Chondrocyte (in vitro differentiated cells): ENCODE measurements around the gene FHIT. TPM values are rescaled to one million over a fixed set of nuclear protein-coding genes. Genes with fewer than 3 reads are reported as not detected.

Experiments used
- DNase-seq: peaks from one replicate; pipeline ENCODE4 v3.0.0; 2021; ENCODE audit warnings: mixed read lengths, low spot score
- H3K27ac Mint-ChIP-seq: one replicate; pipeline ENCODE4 v1.8.0; 2021; ENCODE audit warnings: mild to moderate bottlenecking, moderate library complexity, mixed read lengths; ENCODE audit not compliant: unreplicated experiment
- H3K27me3 Mint-ChIP-seq: 2 replicates; pipeline ENCODE4 v1.8.0; 2021; ENCODE audit warnings: low read depth, mixed read lengths
- H3K36me3 Mint-ChIP-seq: 2 replicates; pipeline ENCODE4 v1.8.0; 2021; ENCODE audit warnings: low read depth, mixed read lengths
- H3K4me1 Mint-ChIP-seq: 2 replicates; pipeline ENCODE4 v1.8.0; 2021; ENCODE audit warnings: low read depth, mild to moderate bottlenecking, mixed read lengths
- H3K4me3 Mint-ChIP-seq: one replicate; pipeline ENCODE4 v1.8.0; 2021; ENCODE audit warnings: mild to moderate bottlenecking, moderate library complexity, mixed read lengths; ENCODE audit not compliant: unreplicated experiment
- H3K9me3 Mint-ChIP-seq: 2 replicates; pipeline ENCODE4 v1.8.0; 2021; ENCODE audit warnings: low read depth, mixed read lengths
- total RNA-seq: library from RNA; stranded (reverse); gene quantifications from 3 replicates; pipeline ENCODE4 v1.2.1, GENCODE V29; 2021
- TF ChIP-seq, protein P1 (sequence below): fragments of 200-600 bp; sonication (generic); IDR thresholded peaks from 2 replicates; pipeline ENCODE4 v1.5.0; 2021; ENCODE audit warnings: antibody characterized with exemption, mild to moderate bottlenecking, moderate library complexity

FHIT gene
- total RNA-seq, 1 donor from 2014 or later = 3.8 TPM

DNA sequence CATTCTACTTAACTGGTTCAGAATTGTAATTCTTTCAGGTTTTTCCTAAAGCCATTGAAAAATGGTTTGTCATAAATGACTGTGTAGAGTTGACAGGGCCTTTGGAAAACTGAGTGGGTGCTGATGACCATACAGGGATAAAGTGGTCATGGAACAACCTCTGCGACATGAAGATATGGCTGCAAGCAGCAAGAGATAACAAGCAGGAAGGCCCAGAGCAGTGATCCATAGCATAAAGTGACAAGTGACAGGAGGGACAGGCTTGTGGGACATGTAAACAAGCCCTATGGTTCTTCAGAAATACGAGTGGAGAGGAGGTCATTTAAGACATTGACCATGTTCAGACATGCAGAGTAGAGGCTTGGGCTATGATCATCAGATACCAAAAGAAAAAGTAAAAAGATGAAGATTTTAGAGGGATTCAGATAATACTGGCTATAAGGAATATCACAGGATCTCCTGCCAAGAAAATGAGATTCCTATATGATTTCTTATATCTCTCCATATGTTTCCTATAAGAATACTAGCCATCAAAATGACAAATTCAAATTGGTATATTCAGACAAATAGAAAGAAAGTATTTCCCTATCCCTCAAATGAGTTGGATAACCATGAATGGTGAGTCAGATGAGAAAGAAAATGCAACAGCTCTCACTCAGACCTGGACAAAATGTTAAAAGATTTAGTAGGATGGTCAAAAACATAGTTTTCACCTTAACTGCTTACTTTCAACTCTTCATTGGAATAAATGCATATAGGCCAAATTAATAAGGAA lies 1373.8 kb downstream of the FHIT start:
- Mint-ChIP-seq H3K36me3 (no peaks in the 10 kb centered on the region), H3K27ac (peak overlapping the region; percentile 66), H3K27me3 (peaks cover 3% of the 10 kb centered on the region), H3K4me3 (no peak overlapping the region), H3K4me1 (peaks cover 21% of the 10 kb centered on the region), H3K9me3 (peaks cover 6% of the 10 kb centered on the region)
- DNase-seq = no peak
- TF ChIP-seq, protein P1, sequence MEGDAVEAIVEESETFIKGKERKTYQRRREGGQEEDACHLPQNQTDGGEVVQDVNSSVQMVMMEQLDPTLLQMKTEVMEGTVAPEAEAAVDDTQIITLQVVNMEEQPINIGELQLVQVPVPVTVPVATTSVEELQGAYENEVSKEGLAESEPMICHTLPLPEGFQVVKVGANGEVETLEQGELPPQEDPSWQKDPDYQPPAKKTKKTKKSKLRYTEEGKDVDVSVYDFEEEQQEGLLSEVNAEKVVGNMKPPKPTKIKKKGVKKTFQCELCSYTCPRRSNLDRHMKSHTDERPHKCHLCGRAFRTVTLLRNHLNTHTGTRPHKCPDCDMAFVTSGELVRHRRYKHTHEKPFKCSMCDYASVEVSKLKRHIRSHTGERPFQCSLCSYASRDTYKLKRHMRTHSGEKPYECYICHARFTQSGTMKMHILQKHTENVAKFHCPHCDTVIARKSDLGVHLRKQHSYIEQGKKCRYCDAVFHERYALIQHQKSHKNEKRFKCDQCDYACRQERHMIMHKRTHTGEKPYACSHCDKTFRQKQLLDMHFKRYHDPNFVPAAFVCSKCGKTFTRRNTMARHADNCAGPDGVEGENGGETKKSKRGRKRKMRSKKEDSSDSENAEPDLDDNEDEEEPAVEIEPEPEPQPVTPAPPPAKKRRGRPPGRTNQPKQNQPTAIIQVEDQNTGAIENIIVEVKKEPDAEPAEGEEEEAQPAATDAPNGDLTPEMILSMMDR = no peak

DNA sequence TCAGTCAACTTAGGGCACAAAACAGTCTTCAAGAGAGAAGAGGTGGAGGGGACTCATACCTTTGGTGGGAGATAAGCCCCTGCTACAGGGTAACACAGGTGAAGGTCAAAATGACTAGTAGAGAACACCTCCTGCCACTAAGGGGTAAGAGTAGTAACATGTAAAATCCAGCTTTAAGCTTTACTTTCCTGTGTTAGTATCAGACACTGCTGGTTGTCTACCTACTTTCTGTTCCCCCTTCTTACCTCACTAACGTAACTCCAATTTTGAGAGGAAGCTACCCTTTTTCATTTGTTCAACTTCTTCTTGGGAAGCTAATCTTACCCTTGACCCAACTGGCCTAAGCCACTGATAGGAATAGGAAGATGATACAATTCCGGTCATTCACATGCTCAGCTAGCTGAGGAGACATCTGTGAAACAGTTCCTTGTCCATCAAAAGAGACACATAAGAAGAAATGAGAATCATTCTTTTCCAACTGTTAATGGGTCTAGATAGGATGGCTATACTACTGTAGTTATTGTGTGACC lies 1374.7 kb downstream of the FHIT start:
- Mint-ChIP-seq H3K4me1 (peaks cover 21% of the 10 kb centered on the region), H3K27ac (no peak overlapping the region), H3K9me3 (peaks cover 6% of the 10 kb centered on the region), H3K27me3 (peaks cover 3% of the 10 kb centered on the region), H3K36me3 (peaks cover 1% of the 10 kb centered on the region), H3K4me3 (no peak overlapping the region)
- TF ChIP-seq, protein P1 = no peak
- DNase-seq = no peak

DNA sequence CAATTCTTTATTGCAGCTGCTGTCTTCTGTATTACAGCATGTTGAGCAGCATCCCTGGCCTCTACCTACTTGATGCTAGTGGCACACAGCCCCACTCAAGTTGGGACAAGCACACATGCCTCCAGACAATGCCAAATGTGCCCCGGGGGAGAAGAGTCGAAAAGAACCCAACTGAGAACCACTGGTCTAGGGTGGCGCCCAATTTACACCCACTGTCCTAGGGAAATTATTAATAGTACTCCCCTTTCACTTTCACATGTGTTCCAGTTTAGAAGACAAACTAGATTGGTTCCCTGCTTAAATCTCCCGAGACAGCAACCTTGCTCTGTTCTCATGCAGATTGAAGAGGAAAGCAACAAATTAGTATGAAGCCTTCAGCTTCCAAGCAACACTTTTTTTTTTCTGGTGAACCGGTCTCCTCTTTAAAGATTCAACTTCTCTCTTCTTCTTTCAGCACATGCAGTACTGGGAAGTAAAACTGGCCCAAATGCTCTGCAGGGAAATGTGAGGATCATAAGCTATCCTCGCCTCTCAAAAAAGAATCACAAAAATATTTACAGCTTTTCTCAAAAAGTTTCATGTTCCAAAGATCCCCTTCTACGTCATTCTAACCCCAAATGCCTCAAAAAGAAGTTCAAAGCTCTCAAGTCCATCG lies 1377.5 kb downstream of the FHIT start:
- no peak for DNase-seq
- Mint-ChIP-seq H3K36me3 (peaks cover 2% of the 10 kb centered on the region), H3K4me3 (no peak overlapping the region), H3K9me3 (peaks cover 9% of the 10 kb centered on the region), H3K4me1 (peaks cover 14% of the 10 kb centered on the region), H3K27ac (no peak overlapping the region), H3K27me3 (no peaks in the 10 kb centered on the region)
- TF ChIP-seq, protein P1 = no peak

DNA sequence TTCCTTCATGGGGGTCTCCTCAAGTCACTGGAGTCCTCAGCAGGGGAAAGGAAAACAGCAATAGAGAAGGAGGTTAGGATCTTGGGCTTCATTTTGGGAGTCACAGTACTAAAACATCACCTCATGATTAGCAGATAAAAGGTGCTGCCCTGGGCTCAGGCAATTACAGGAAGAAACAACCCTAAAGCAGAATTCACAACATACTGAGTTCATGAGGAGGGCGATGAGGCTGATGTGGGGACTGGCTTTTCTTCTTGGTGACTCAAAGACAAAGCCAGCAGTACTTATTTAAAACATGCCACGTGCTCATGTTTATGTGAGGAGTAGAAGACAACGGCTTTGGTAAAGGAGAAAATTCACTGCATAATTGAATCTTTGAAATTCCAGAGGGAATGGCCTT lies 1379.1 kb downstream of the FHIT start:
- Mint-ChIP-seq H3K9me3 (peaks cover 9% of the 10 kb centered on the region), H3K27ac (no peak overlapping the region), H3K36me3 (peaks cover 2% of the 10 kb centered on the region), H3K27me3 (no peaks in the 10 kb centered on the region), H3K4me1 (peaks cover under 1% of the 10 kb centered on the region), H3K4me3 (no peak overlapping the region)
- DNase-seq = no peak
- TF ChIP-seq, protein P1 = no peak

DNA sequence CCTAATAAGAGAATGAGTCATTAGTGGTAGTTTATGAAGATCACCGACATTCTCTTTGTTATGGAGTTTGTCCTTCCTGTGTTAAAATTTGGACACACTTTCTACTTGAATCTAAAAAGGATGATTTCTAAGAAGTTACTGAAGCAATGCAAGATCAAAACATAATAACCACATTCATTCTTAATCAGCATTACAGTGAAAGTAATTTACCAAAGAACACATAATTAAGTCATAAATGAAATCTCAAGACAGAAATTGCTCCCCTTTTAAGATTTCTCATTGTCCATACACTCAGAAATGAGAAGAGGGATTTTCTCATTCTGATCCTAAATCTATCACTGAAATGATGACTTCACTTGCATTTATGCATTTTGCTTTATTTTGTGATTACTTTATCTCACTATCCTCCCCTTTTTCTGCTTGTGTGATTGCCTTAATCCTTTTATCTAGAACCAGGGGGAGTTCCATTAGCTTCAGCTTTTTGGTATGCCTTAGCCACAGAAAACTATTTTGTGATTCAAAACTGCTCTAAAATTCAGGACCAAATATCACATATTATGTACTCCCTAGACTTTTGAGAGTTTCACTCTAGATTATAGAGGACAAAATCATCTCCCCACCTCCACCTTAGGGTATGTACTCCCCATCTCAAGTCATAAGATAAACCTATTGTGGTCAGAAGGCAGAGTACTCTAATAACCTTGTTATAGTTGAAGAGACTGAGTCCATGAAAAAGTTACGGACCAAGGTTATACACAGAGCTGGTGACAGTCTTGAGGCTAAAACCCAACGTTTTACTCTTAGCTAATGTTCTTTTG lies 1383.9 kb downstream of the FHIT start:
- no peak for DNase-seq
- Mint-ChIP-seq H3K4me3 (no peak overlapping the region), H3K27ac (no peak overlapping the region), H3K9me3 (peaks cover 9% of the 10 kb centered on the region), H3K27me3 (no peaks in the 10 kb centered on the region), H3K36me3 (peaks cover 2% of the 10 kb centered on the region), H3K4me1 (peaks cover 6% of the 10 kb centered on the region)
- TF ChIP-seq, protein P1 = no peak
